ENCODE data around the gene FERMT3. TPM values are rescaled to one million over a fixed set of nuclear protein-coding genes. Genes with fewer than 3 reads are reported as not detected.

The FERMT3 gene
- total and polyA plus RNA-seq, 4 donors, result 3.4 to 47.2 (median 9.7) TPM

DNA sequence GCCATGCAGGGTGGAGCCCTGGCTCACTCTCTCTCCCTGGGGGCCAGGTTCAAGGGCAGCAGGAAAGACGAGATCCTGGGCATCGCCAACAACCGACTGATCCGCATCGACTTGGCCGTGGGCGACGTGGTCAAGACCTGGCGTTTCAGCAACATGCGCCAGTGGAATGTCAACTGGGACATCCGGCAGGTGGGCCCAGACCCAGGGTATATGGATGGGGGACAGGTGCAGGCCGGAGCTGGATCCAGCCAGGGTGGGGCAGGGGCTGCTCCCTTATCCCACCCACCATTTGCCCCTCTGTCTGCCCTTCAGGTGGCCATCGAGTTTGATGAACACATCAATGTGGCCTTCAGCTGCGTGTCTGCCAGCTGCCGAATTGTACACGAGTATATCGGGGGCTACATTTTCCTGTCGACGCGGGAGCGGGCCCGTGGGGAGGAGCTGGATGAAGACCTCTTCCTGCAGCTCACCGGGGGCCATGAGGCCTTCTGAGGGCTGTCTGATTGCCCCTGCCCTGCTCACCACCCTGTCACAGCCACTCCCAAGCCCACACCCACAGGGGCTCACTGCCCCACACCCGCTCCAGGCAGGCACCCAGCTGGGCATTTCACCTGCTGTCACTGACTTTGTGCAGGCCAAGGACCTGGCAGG, 16.6 kb downstream of the FERMT3 start:
- peaks cover 0 to 24% (median 9%) of the 10 kb centered on the region in 4 donors for H3K36me3 ChIP-seq (ENCODE audit: control insufficient read depth in 4 of 4, insufficient read depth in 3 of 4, low read depth in 1 of 4, low read length in 3 of 4)
- TF ChIP-seq HNF4A (conservative IDR thresholded peaks at IDR 0.05), result no peak
- TF ChIP-seq GABPA (IDR thresholded peaks at IDR 0.05 in 1 of 2, conservative IDR thresholded peaks at IDR 0.05 in 1 of 2), result no peak
- TF ChIP-seq FOXA2 (IDR thresholded peaks at IDR 0.05), result no peak
- no peak for TF ChIP-seq JUND (IDR thresholded peaks at IDR 0.05)
- TF ChIP-seq, protein P1, sequence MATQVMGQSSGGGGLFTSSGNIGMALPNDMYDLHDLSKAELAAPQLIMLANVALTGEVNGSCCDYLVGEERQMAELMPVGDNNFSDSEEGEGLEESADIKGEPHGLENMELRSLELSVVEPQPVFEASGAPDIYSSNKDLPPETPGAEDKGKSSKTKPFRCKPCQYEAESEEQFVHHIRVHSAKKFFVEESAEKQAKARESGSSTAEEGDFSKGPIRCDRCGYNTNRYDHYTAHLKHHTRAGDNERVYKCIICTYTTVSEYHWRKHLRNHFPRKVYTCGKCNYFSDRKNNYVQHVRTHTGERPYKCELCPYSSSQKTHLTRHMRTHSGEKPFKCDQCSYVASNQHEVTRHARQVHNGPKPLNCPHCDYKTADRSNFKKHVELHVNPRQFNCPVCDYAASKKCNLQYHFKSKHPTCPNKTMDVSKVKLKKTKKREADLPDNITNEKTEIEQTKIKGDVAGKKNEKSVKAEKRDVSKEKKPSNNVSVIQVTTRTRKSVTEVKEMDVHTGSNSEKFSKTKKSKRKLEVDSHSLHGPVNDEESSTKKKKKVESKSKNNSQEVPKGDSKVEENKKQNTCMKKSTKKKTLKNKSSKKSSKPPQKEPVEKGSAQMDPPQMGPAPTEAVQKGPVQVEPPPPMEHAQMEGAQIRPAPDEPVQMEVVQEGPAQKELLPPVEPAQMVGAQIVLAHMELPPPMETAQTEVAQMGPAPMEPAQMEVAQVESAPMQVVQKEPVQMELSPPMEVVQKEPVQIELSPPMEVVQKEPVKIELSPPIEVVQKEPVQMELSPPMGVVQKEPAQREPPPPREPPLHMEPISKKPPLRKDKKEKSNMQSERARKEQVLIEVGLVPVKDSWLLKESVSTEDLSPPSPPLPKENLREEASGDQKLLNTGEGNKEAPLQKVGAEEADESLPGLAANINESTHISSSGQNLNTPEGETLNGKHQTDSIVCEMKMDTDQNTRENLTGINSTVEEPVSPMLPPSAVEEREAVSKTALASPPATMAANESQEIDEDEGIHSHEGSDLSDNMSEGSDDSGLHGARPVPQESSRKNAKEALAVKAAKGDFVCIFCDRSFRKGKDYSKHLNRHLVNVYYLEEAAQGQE (IDR thresholded peaks at IDR 0.05), result no peak
- TF ChIP-seq TAF1 (conservative IDR thresholded peaks at IDR 0.05), result no peak
- H3K9me3 ChIP-seq (ENCODE audit: control insufficient read depth in 4 of 4, low read length in 3 of 4), result no peaks in the 10 kb centered on the region
- H3K27ac ChIP-seq (ENCODE audit: low read depth in 1 of 2, low read length in 2 of 2), result no peak overlapping the region
- WGBS, result 89% methylated on average over 24 of the region's 24 CpGs
- no peak overlapping the region for H3K4me3 ChIP-seq (ENCODE audit: low read depth in 1 of 3, low read length in 3 of 3)
- no peak for DNase-seq (ENCODE audit: low spot score)
- no peak overlapping the region for H3K9ac ChIP-seq (ENCODE audit: low read depth in 1 of 2, low read length in 2 of 2)
- no peaks in the 10 kb centered on the region for H3K27me3 ChIP-seq (ENCODE audit: control insufficient read depth in 4 of 4, insufficient read depth in 4 of 4, low read length in 3 of 4)
- H3K4me1 ChIP-seq (ENCODE audit: control insufficient read depth in 4 of 4, insufficient read depth in 4 of 4, low read length in 3 of 4), result peaks cover 18 to 41% (median 32%) of the 10 kb centered on the region in 4 donors

DNA sequence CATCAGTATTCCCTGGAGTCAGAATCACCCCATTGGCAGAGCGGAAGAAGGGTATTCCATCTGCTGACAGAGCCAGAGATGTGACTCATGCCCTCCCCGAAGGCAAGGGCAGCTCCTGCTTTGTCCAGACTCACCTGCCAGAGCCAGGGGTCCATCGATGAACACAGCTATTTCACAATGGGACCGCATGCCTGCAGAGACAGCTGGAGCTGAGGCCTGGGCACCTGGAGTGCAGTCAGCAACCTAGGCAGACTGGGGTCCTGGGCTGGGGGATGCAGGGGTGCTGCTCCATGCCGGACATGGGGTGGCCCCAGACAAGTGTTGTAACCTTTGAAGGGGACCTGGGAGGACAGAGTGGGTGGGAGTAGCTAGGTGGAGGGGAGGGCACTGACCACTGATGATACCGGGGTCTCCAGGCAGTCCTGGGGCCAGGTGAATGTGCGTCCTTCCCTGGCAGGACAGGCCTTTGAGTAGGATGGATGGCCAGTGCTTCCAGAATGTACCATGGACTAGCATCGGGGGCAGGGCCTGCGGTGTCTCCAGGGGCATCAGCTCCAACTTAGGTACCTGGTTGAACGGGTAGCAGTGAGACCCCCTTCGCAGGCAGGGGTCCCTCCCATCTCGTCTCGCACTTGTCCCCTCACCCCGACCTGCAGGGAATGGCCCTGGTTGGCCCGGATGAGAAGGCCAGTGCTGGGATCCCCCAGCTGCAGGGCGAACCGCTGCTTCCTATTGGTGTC, 17.8 kb downstream of the FERMT3 start:
- Histone ChIP-seq H3K4me1 (ENCODE audit: control insufficient read depth in 4 of 4, insufficient read depth in 4 of 4, low read length in 3 of 4) (peaks cover 11 to 33% (median 23%) of the 10 kb centered on the region in 4 donors), H3K9ac (ENCODE audit: low read depth in 1 of 2, low read length in 2 of 2) (no peak overlapping the region), H3K36me3 (ENCODE audit: control insufficient read depth in 4 of 4, insufficient read depth in 3 of 4, low read depth in 1 of 4, low read length in 3 of 4) (peaks cover 0 to 24% (median 9%) of the 10 kb centered on the region in 4 donors), H3K4me3 (ENCODE audit: low read depth in 1 of 3, low read length in 3 of 3) (no peak overlapping the region), H3K9me3 (ENCODE audit: control insufficient read depth in 4 of 4, low read length in 3 of 4) (no peaks in the 10 kb centered on the region), H3K27me3 (ENCODE audit: control insufficient read depth in 4 of 4, insufficient read depth in 4 of 4, low read length in 3 of 4) (no peaks in the 10 kb centered on the region), H3K27ac (ENCODE audit: low read depth in 1 of 2, low read length in 2 of 2) (no peak overlapping the region)
- 95% methylated on average over 17 of the region's 17 CpGs for WGBS
- TF ChIP-seq FOXA1 (IDR thresholded peaks at IDR 0.05) (no peak), EGR1 (IDR thresholded peaks at IDR 0.05; ENCODE audit: low read depth in 2 of 2) (no peak), YY1 (IDR thresholded peaks at IDR 0.05) (no peak), JUND (IDR thresholded peaks at IDR 0.05) (no peak), HNF4G (IDR thresholded peaks at IDR 0.05) (no peak), SP1 (IDR thresholded peaks at IDR 0.05) (no peak), HNF4A (conservative IDR thresholded peaks at IDR 0.05) (no peak), FOXA2 (IDR thresholded peaks at IDR 0.05) (no peak)
- TF ChIP-seq, protein P1 (IDR thresholded peaks at IDR 0.05), result no peak
- TF ChIP-seq, protein P2, sequence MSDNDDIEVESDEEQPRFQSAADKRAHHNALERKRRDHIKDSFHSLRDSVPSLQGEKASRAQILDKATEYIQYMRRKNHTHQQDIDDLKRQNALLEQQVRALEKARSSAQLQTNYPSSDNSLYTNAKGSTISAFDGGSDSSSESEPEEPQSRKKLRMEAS (IDR thresholded peaks at IDR 0.05), result no peak
- TF ChIP-seq, protein P3, sequence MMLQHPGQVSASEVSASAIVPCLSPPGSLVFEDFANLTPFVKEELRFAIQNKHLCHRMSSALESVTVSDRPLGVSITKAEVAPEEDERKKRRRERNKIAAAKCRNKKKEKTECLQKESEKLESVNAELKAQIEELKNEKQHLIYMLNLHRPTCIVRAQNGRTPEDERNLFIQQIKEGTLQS (IDR thresholded peaks at IDR 0.05), result no peak
- TF ChIP-seq, protein P4, sequence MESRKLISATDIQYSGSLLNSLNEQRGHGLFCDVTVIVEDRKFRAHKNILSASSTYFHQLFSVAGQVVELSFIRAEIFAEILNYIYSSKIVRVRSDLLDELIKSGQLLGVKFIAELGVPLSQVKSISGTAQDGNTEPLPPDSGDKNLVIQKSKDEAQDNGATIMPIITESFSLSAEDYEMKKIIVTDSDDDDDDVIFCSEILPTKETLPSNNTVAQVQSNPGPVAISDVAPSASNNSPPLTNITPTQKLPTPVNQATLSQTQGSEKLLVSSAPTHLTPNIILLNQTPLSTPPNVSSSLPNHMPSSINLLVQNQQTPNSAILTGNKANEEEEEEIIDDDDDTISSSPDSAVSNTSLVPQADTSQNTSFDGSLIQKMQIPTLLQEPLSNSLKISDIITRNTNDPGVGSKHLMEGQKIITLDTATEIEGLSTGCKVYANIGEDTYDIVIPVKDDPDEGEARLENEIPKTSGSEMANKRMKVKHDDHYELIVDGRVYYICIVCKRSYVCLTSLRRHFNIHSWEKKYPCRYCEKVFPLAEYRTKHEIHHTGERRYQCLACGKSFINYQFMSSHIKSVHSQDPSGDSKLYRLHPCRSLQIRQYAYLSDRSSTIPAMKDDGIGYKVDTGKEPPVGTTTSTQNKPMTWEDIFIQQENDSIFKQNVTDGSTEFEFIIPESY (IDR thresholded peaks at IDR 0.05), result no peak
- DNase-seq (ENCODE audit: low spot score), result no peak
